Ovary (tissue), 3 donors: ENCODE results near the gene PLXDC2.

Experiments used
- EP300 ChIP-seq: sonication (generic); formaldehyde crosslinking; IDR thresholded peaks from one replicate; pipeline ENCODE4 v1.6.1; 2017; ENCODE audit warnings: antibody characterized with exemption
- POLR2A ChIP-seq: fragments of 450-650 bp; IDR thresholded peaks from one replicate; pipeline ENCODE4 v1.6.1; 2017; ENCODE audit warnings: antibody characterized with exemption, mild to moderate bottlenecking, moderate library complexity
- TF ChIP-seq, protein P1 (sequence below), 3 donors: fragments of 450-650 bp in 2 of 3; fragments of 200-600 bp in 1 of 3; IDR thresholded peaks; one replicate each; pipeline versions ENCODE4 v1.5.1 to v1.8.0; 2016 to 2022; ENCODE audit warnings: antibody characterized with exemption in 3 of 3, mild to moderate bottlenecking in 1 of 3
- donor health status: DM: no; HTN: no; CAD: no.

DNA sequence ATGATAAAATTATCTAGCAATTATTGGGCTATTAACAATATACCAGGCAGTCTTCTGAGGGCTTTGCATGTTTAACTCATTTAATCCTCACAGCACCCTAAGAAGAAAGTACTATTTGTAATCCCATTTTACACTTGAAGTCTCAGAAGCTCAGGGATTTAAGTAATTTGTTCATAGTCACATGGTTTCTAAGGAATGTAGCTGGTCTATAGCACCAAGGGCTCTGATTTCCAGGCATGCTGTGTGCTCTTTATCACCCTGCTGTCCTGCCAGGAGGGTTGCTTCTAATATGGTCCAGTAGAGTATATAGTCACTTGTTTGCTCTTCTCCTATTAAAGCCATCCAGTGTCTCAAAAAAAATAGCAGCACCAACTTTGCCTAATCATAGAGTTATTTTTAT is 417.2 kb downstream of the PLXDC2 start:
- TF ChIP-seq POLR2A = no peak
- TF ChIP-seq, protein P1, sequence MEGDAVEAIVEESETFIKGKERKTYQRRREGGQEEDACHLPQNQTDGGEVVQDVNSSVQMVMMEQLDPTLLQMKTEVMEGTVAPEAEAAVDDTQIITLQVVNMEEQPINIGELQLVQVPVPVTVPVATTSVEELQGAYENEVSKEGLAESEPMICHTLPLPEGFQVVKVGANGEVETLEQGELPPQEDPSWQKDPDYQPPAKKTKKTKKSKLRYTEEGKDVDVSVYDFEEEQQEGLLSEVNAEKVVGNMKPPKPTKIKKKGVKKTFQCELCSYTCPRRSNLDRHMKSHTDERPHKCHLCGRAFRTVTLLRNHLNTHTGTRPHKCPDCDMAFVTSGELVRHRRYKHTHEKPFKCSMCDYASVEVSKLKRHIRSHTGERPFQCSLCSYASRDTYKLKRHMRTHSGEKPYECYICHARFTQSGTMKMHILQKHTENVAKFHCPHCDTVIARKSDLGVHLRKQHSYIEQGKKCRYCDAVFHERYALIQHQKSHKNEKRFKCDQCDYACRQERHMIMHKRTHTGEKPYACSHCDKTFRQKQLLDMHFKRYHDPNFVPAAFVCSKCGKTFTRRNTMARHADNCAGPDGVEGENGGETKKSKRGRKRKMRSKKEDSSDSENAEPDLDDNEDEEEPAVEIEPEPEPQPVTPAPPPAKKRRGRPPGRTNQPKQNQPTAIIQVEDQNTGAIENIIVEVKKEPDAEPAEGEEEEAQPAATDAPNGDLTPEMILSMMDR (IDR thresholded peaks at IDR 0.05) = no peak
- TF ChIP-seq EP300 = no peak
